HL-60 (cell line): ENCODE data around the gene TLL2.

Experiments used
- CTCF ChIP-seq: IDR thresholded peaks from one replicate; pipeline ENCODE4 v1.5.1; 2011; ENCODE audit warnings: low read length, control low read depth, inconsistent platforms; ENCODE audit not compliant: insufficient read depth
- GABPA ChIP-seq: IDR thresholded peaks from 2 replicates; pipeline ENCODE4 v1.6.1; 2012; ENCODE audit warnings: low read depth
- POLR2AphosphoS5 ChIP-seq: IDR thresholded peaks from 2 replicates; pipeline ENCODE4 v1.6.1; 2012; ENCODE audit warnings: low read depth
- REST ChIP-seq: IDR thresholded peaks from 2 replicates; pipeline ENCODE4 v1.6.1; 2012; ENCODE audit warnings: low read depth; ENCODE audit not compliant: insufficient replicate concordance
- SPI1 ChIP-seq: IDR thresholded peaks from 2 replicates; pipeline ENCODE4 v1.6.1; 2012; ENCODE audit warnings: low read depth, mild to moderate bottlenecking, borderline replicate concordance

GRCh38 chr10:96500519-96500918 lies 13.2 kb downstream of the TLL2 start:
- TF ChIP-seq CTCF (no peak), POLR2AphosphoS5 (no peak), REST (no peak), GABPA (no peak), SPI1 (no peak)
